Measurements from ENCODE around the gene WIPI1. TPM values are rescaled to one million over a fixed set of nuclear protein-coding genes. Genes with fewer than 3 reads are reported as not detected.

WIPI1 gene
- total RNA-seq, 1 experiment from 2014 or later = 38.4 TPM

- TF ChIP-seq, protein P1, sequence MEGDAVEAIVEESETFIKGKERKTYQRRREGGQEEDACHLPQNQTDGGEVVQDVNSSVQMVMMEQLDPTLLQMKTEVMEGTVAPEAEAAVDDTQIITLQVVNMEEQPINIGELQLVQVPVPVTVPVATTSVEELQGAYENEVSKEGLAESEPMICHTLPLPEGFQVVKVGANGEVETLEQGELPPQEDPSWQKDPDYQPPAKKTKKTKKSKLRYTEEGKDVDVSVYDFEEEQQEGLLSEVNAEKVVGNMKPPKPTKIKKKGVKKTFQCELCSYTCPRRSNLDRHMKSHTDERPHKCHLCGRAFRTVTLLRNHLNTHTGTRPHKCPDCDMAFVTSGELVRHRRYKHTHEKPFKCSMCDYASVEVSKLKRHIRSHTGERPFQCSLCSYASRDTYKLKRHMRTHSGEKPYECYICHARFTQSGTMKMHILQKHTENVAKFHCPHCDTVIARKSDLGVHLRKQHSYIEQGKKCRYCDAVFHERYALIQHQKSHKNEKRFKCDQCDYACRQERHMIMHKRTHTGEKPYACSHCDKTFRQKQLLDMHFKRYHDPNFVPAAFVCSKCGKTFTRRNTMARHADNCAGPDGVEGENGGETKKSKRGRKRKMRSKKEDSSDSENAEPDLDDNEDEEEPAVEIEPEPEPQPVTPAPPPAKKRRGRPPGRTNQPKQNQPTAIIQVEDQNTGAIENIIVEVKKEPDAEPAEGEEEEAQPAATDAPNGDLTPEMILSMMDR (IDR thresholded peaks at IDR 0.05; ENCODE audit: unreplicated experiment) = no peak
- Mint-ChIP-seq H3K4me1 (ENCODE audit: insufficient read depth, unreplicated experiment) (peaks cover 14% of the 10 kb centered on the region), H3K27me3 (ENCODE audit: insufficient read depth, unreplicated experiment) (no peaks in the 10 kb centered on the region), H3K27ac (ENCODE audit: low read depth, unreplicated experiment) (no peak overlapping the region), H3K9me3 (ENCODE audit: unreplicated experiment) (no peaks in the 10 kb centered on the region), H3K36me3 (ENCODE audit: insufficient read depth, unreplicated experiment) (peaks cover 29% of the 10 kb centered on the region), H3K4me3 (ENCODE audit: unreplicated experiment) (no peak overlapping the region)
- no peak for DNase-seq (ENCODE audit: unreplicated experiment)
- POLR2A ChIA-PET = interaction anchor here (0.7 kb wide), 1 partner anchor 11 kb away, joined by 3 read pairs; no protein-coding TSS in a partner anchor
- intact Hi-C loops (cut with micrococcal nuclease) = no loop called here
- CTCF ChIA-PET = interaction anchor here (1.1 to 2.3 kb wide), 3 partner anchors 13 to 189 kb away, joined by 3 to 12 read pairs (median 8); no protein-coding TSS in a partner anchor
- no TSS peak for BruUV-seq (replicated peaks)
Observed at GRCh38 chr17:68452724-68453290, 4.5 kb downstream of the WIPI1 start.

DNA sequence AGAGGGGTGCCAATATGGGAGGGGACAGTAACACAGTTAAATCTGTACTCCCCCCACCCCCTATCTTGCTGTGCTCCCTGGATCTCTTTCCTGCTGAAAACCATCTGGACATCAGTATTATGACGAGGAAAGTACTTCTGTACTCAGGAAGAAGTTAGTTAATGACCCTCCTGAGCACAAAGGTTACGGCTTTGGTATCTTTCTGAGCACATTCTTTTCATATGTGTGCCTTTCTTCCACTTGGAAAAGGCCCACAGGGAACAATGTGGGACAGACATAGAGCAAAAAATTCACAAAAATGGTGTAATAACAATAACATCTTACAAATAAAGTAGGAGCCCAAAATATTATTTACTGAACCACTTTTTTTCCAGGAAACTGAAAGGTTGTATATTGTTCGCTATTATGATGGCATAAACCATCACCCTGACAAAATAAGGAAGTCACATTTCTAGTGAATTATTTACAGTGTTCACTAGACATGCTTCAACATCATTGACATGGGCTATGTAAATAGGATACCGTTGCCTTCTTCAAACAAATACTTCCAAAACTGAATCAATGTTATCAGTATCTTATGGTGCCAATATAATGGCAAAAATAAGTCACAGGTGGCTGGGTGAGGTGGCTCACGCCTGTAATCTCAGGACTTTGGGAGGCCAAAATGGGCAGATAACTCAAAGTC is 5.5 kb downstream of the WIPI1 start:
- intact Hi-C loops (cut with micrococcal nuclease) = no loop called here
- BruUV-seq (replicated peaks) = no TSS peak
- CTCF ChIA-PET = interaction anchor here (1.8 kb wide), 1 partner anchor 15 kb away, joined by 8 read pairs; no protein-coding TSS in a partner anchor
- TF ChIP-seq, protein P1 (IDR thresholded peaks at IDR 0.05; ENCODE audit: unreplicated experiment) = no peak
- no peaks in the 10 kb centered on the region for H3K27me3 Mint-ChIP-seq (ENCODE audit: insufficient read depth, unreplicated experiment)
- peaks cover 14% of the 10 kb centered on the region for H3K4me1 Mint-ChIP-seq (ENCODE audit: insufficient read depth, unreplicated experiment)
- DNase-seq (ENCODE audit: unreplicated experiment) = no peak
- POLR2A ChIA-PET = no interaction called here
- no peaks in the 10 kb centered on the region for H3K9me3 Mint-ChIP-seq (ENCODE audit: unreplicated experiment)
- H3K36me3 Mint-ChIP-seq (ENCODE audit: insufficient read depth, unreplicated experiment) = peaks cover 31% of the 10 kb centered on the region
- no peak overlapping the region for H3K4me3 Mint-ChIP-seq (ENCODE audit: unreplicated experiment)
- no peak overlapping the region for H3K27ac Mint-ChIP-seq (ENCODE audit: low read depth, unreplicated experiment)

- TF ChIP-seq, protein P1 (IDR thresholded peaks at IDR 0.05; ENCODE audit: unreplicated experiment) = no peak
- BruUV-seq (replicated peaks) = no TSS peak
- Mint-ChIP-seq H3K4me1 (ENCODE audit: insufficient read depth, unreplicated experiment) (peaks cover 6% of the 10 kb centered on the region), H3K4me3 (ENCODE audit: unreplicated experiment) (no peak overlapping the region), H3K27ac (ENCODE audit: low read depth, unreplicated experiment) (no peak overlapping the region), H3K27me3 (ENCODE audit: insufficient read depth, unreplicated experiment) (no peaks in the 10 kb centered on the region), H3K36me3 (ENCODE audit: insufficient read depth, unreplicated experiment) (peaks cover 41% of the 10 kb centered on the region), H3K9me3 (ENCODE audit: unreplicated experiment) (no peaks in the 10 kb centered on the region)
- ChIA-PET CTCF (no interaction called here), POLR2A (no interaction called here)
- intact Hi-C loops (cut with micrococcal nuclease) = no loop called here
- no peak for DNase-seq (ENCODE audit: unreplicated experiment)
Observed at GRCh38 chr17:68450801-68451200, 6.5 kb downstream of the WIPI1 start.

GRCh38 chr17:68450391-68450790 is 6.9 kb downstream of the WIPI1 start:
- Mint-ChIP-seq H3K27ac (ENCODE audit: low read depth, unreplicated experiment) (no peak overlapping the region), H3K27me3 (ENCODE audit: insufficient read depth, unreplicated experiment) (no peaks in the 10 kb centered on the region), H3K4me3 (ENCODE audit: unreplicated experiment) (no peak overlapping the region), H3K9me3 (ENCODE audit: unreplicated experiment) (no peaks in the 10 kb centered on the region), H3K4me1 (ENCODE audit: insufficient read depth, unreplicated experiment) (peaks cover 2% of the 10 kb centered on the region), H3K36me3 (ENCODE audit: insufficient read depth, unreplicated experiment) (peaks cover 43% of the 10 kb centered on the region)
- no peak for DNase-seq (ENCODE audit: unreplicated experiment)
- ChIA-PET CTCF (no interaction called here), POLR2A (no interaction called here)
- intact Hi-C loops (cut with micrococcal nuclease) = no loop called here
- no TSS peak for BruUV-seq (replicated peaks)
- TF ChIP-seq, protein P1 (IDR thresholded peaks at IDR 0.05; ENCODE audit: unreplicated experiment) = no peak
